ENCODE data around the gene CXCR4.

DNA sequence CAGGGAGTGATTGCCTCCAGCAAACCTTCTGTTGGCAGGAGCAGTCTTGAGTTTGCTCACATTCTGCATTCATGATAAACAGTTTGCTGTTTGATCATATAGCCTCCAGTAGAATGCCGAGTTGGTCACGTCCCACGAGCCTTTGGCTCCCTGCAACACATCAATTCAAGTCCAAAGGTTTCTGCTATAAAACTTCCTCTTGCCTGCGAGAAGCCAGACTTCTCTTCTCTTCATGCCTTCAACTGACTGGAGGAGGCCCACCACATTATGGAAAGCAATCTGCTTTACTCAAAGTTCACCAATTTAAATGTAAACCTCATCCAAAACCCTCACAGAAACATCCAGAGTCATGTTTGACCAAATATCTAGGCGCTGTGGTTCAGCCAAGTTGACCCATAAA, 40.8 kb downstream of the CXCR4 start:
- TF ChIP-seq, protein P1, sequence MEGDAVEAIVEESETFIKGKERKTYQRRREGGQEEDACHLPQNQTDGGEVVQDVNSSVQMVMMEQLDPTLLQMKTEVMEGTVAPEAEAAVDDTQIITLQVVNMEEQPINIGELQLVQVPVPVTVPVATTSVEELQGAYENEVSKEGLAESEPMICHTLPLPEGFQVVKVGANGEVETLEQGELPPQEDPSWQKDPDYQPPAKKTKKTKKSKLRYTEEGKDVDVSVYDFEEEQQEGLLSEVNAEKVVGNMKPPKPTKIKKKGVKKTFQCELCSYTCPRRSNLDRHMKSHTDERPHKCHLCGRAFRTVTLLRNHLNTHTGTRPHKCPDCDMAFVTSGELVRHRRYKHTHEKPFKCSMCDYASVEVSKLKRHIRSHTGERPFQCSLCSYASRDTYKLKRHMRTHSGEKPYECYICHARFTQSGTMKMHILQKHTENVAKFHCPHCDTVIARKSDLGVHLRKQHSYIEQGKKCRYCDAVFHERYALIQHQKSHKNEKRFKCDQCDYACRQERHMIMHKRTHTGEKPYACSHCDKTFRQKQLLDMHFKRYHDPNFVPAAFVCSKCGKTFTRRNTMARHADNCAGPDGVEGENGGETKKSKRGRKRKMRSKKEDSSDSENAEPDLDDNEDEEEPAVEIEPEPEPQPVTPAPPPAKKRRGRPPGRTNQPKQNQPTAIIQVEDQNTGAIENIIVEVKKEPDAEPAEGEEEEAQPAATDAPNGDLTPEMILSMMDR (IDR thresholded peaks at IDR 0.05 in 2 of 3, conservative IDR thresholded peaks at IDR 0.05 in 1 of 3; ENCODE audit: insufficient read depth in 2 of 3, low read depth in 1 of 3, low read length in 3 of 3), result no peak
- TF ChIP-seq GTF2F1 (IDR thresholded peaks at IDR 0.05; ENCODE audit: low read depth, low read length) (no peak), PRPF4 (IDR thresholded peaks at IDR 0.05; ENCODE audit: insufficient read depth, low read depth, low read length, poor library complexity, severe bottlenecking) (no peak), ZZZ3 (IDR thresholded peaks at IDR 0.05) (no peak), ZNF253 (CRISPR knock-in tag; conservative IDR thresholded peaks at IDR 0.05) (no peak), CHD4 (IDR thresholded peaks at IDR 0.05; ENCODE audit: insufficient read depth, insufficient replicate concordance, low read depth, low read length, poor library complexity, severe bottlenecking) (no peak), POLR2B (IDR thresholded peaks at IDR 0.05; ENCODE audit: low read depth, partially characterized antibody) (no peak), ZBTB7A (IDR thresholded peaks at IDR 0.05; ENCODE audit: borderline replicate concordance, control insufficient read depth, low read depth, low read length) (no peak), ZNF766 (CRISPR knock-in tag; conservative IDR thresholded peaks at IDR 0.05) (no peak)
- TF ChIP-seq, protein P2, sequence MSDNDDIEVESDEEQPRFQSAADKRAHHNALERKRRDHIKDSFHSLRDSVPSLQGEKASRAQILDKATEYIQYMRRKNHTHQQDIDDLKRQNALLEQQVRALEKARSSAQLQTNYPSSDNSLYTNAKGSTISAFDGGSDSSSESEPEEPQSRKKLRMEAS (CRISPR knock-in tag; IDR thresholded peaks at IDR 0.05), result no peak
- TF ChIP-seq, protein P3, sequence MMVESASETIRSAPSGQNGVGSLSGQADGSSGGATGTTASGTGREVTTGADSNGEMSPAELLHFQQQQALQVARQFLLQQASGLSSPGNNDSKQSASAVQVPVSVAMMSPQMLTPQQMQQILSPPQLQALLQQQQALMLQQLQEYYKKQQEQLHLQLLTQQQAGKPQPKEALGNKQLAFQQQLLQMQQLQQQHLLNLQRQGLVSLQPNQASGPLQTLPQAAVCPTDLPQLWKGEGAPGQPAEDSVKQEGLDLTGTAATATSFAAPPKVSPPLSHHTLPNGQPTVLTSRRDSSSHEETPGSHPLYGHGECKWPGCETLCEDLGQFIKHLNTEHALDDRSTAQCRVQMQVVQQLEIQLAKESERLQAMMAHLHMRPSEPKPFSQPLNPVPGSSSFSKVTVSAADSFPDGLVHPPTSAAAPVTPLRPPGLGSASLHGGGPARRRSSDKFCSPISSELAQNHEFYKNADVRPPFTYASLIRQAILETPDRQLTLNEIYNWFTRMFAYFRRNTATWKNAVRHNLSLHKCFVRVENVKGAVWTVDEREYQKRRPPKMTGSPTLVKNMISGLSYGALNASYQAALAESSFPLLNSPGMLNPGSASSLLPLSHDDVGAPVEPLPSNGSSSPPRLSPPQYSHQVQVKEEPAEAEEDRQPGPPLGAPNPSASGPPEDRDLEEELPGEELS (CRISPR knock-in tag; IDR thresholded peaks at IDR 0.05; ENCODE audit: borderline replicate concordance), result no peak

Data from K562 (cell line).